GM23248 (cell line): ENCODE data around the gene TMEM139. TPM values are rescaled to one million over a fixed set of nuclear protein-coding genes. Genes with fewer than 3 reads are reported as not detected.

Source experiments
- DNase-seq: peaks from one replicate; pipeline ENCODE4 v3.0.0-alpha.2; 2015
- H2AFZ ChIP-seq: fragments of 200-600 bp; sonication (generic); 2 replicates; pipeline ENCODE4 v1.6.1; 2016; ENCODE audit warnings: antibody characterized with exemption
- H3F3A ChIP-seq: fragments of 200-600 bp; sonication (generic); 2 replicates; pipeline ENCODE4 v1.6.1; 2016; ENCODE audit warnings: mild to moderate bottlenecking, antibody characterized with exemption, mixed run types; ENCODE audit not compliant: insufficient read depth
- H3K27ac ChIP-seq: fragments of 200-600 bp; sonication (generic); 2 replicates; pipeline ENCODE4 v1.5.1; 2016; ENCODE audit warnings: mild to moderate bottlenecking
- H3K27me3 ChIP-seq: fragments of 200-600 bp; sonication (generic); replicated peaks from 2 replicates; pipeline ENCODE4 v1.6.1; 2016; ENCODE audit warnings: mild to moderate bottlenecking; ENCODE audit not compliant: insufficient read depth
- H3K36me3 ChIP-seq: fragments of 200-600 bp; sonication (generic); 2 replicates; pipeline ENCODE4 v1.6.1; 2016; ENCODE audit warnings: low read depth, mild to moderate bottlenecking
- H3K4me1 ChIP-seq: fragments of 200-600 bp; sonication (generic); 2 replicates; pipeline ENCODE4 v1.6.1; 2016; ENCODE audit warnings: mild to moderate bottlenecking; ENCODE audit not compliant: insufficient read depth
- H3K4me2 ChIP-seq: fragments of 200-600 bp; sonication (generic); one replicate; pipeline ENCODE4 v1.6.1; 2016; ENCODE audit warnings: mild to moderate bottlenecking; ENCODE audit not compliant: unreplicated experiment
- H3K4me3 ChIP-seq: fragments of 200-600 bp; sonication (generic); 2 replicates; pipeline ENCODE4 v1.5.1; 2016; ENCODE audit warnings: mild to moderate bottlenecking
- H3K79me2 ChIP-seq: fragments of 200-600 bp; sonication (generic); 2 replicates; pipeline ENCODE4 v1.6.1; 2016; ENCODE audit warnings: mild to moderate bottlenecking; ENCODE audit not compliant: insufficient read depth
- H3K9ac ChIP-seq: fragments of 200-600 bp; sonication (generic); 2 replicates; pipeline ENCODE4 v1.6.1; 2016; ENCODE audit warnings: mild to moderate bottlenecking
- H3K9me2 ChIP-seq: fragments of 200-600 bp; sonication (generic); 2 replicates; pipeline ENCODE4 v1.6.1; 2016; ENCODE audit warnings: mixed run types, mild to moderate bottlenecking, moderate library complexity; ENCODE audit not compliant: insufficient read depth
- H3K9me3 ChIP-seq: fragments of 200-600 bp; sonication (generic); one replicate; pipeline ENCODE4 v1.6.1; 2017; ENCODE audit warnings: low read depth
- H4K20me1 ChIP-seq: fragments of 200-600 bp; sonication (generic); 2 replicates; pipeline ENCODE4 v1.6.0; 2016; ENCODE audit not compliant: insufficient read depth
- EZH2 ChIP-seq: fragments of 200-600 bp; sonication (generic); IDR thresholded peaks from 2 replicates; pipeline ENCODE4 v1.6.1; 2018; ENCODE audit warnings: antibody characterized with exemption, mild to moderate bottlenecking; ENCODE audit not compliant: insufficient read depth, poor library complexity, severe bottlenecking
- EZH2phosphoT487 ChIP-seq: fragments of 200-600 bp; sonication (generic); IDR thresholded peaks from 2 replicates; pipeline ENCODE4 v1.6.1; 2018; ENCODE audit warnings: antibody characterized with exemption, moderate library complexity, mild to moderate bottlenecking, low read depth; ENCODE audit not compliant: insufficient read depth
- WGBS, 2 experiments: methylation state at CpG; one replicate each; pipeline ENCODE4 v1.1.6; 2015 to 2017; ENCODE audit warnings: low lambda C conversion rate in 2 of 2, low coverage in 1 of 2; ENCODE audit errors: missing lambda C conversion rate in 2 of 2; 5-methylcytosine and 5-hydroxymethylcytosine counted together
- in situ Hi-C: fragments of 300-500 bp; cut with MboI; formaldehyde crosslinking; loops from 2 replicates; pipeline ENCODE4 v1.15.0; 2020
- polyA plus RNA-seq: library from polyadenylated mRNA; unstranded; fragments of >200 nt; fragmentation: Nextera tagmentation; extraction: Ambion mirVana; gene quantifications from 2 replicates; pipeline ENCODE4 v1.2.1, GENCODE V29; 2016
- total RNA-seq: library from RNA; depleted of rRNA; stranded (reverse); fragments of >200 nt; shearing (Covaris generic); gene quantifications from 2 replicates; pipeline ENCODE4 v1.2.3, GENCODE V29; 2014

Gene TMEM139
- total and polyA plus RNA-seq, 2 experiments from 2014 or later = not detected

GRCh38 chr7:143280160-143280559 lies 4.6 kb upstream of the TMEM139 start:
- no peak overlapping the region for H3K4me3 ChIP-seq
- H3K9me3 ChIP-seq = no peaks in the 10 kb centered on the region
- H2AFZ ChIP-seq = peak overlapping the region; percentile 59
- DNase-seq = peak; percentile 9
- H3K36me3 ChIP-seq = no peaks in the 10 kb centered on the region
- H3K79me2 ChIP-seq = no peaks in the 10 kb centered on the region
- no peaks in the 10 kb centered on the region for H3K27me3 ChIP-seq
- H3K9ac ChIP-seq = peak overlapping the region; percentile 51
- H3K4me2 ChIP-seq = peak overlapping the region; percentile 51
- H3F3A ChIP-seq = no peaks in the 10 kb centered on the region
- no peaks in the 10 kb centered on the region for H3K9me2 ChIP-seq
- TF ChIP-seq EZH2 = no peak
- H4K20me1 ChIP-seq = no peaks in the 10 kb centered on the region
- H3K27ac ChIP-seq = peak overlapping the region; percentile 50
- H3K4me1 ChIP-seq = peaks cover 13% of the 10 kb centered on the region
- 45 to 52% methylated on average over 1 of the region's 1 CpG for WGBS, 2 experiments
- in situ Hi-C loops = no loop called here

- H3K27ac ChIP-seq = no peak overlapping the region
- no peak overlapping the region for H2AFZ ChIP-seq
- no peak for DNase-seq
- no peaks in the 10 kb centered on the region for H3F3A ChIP-seq
- H3K4me1 ChIP-seq = peaks cover 13% of the 10 kb centered on the region
- no peaks in the 10 kb centered on the region for H3K79me2 ChIP-seq
- H3K4me2 ChIP-seq = no peak overlapping the region
- H4K20me1 ChIP-seq = no peaks in the 10 kb centered on the region
- no peak overlapping the region for H3K4me3 ChIP-seq
- no peaks in the 10 kb centered on the region for H3K9me3 ChIP-seq
- no peak overlapping the region for H3K9ac ChIP-seq
- H3K36me3 ChIP-seq = no peaks in the 10 kb centered on the region
- TF ChIP-seq EZH2phosphoT487 (no peak), EZH2 (no peak)
- 87 to 92% methylated on average over 2 of the region's 2 CpGs for WGBS, 2 experiments
- in situ Hi-C loops = no loop called here
- H3K9me2 ChIP-seq = no peaks in the 10 kb centered on the region
- no peaks in the 10 kb centered on the region for H3K27me3 ChIP-seq
Measured at GRCh38 chr7:143280566-143280965, 4.2 kb upstream of the TMEM139 start.

- no peaks in the 10 kb centered on the region for H3K9me2 ChIP-seq
- H3K4me1 ChIP-seq = peaks cover 13% of the 10 kb centered on the region
- no peak for DNase-seq
- no peak for TF ChIP-seq EZH2phosphoT487
- no peak for TF ChIP-seq EZH2
- in situ Hi-C loops = no loop called here
- H3K27me3 ChIP-seq = no peaks in the 10 kb centered on the region
- H3K79me2 ChIP-seq = no peaks in the 10 kb centered on the region
- H3K27ac ChIP-seq = no peak overlapping the region
- H3K4me3 ChIP-seq = no peak overlapping the region
- H3K36me3 ChIP-seq = no peaks in the 10 kb centered on the region
- no peak overlapping the region for H3K9ac ChIP-seq
- H2AFZ ChIP-seq = no peak overlapping the region
- H3K4me2 ChIP-seq = no peak overlapping the region
- H3F3A ChIP-seq = no peaks in the 10 kb centered on the region
- H3K9me3 ChIP-seq = no peaks in the 10 kb centered on the region
- H4K20me1 ChIP-seq = no peaks in the 10 kb centered on the region
- WGBS, 2 experiments = 72 to 81% methylated on average over 2 of the region's 2 CpGs
Measured at GRCh38 chr7:143281529-143281928, 3.2 kb upstream of the TMEM139 start.

- no peak for TF ChIP-seq EZH2phosphoT487
- no peak for TF ChIP-seq EZH2
- Histone ChIP-seq H3K4me2 (no peak overlapping the region), H3K27ac (no peak overlapping the region), H3K4me3 (no peak overlapping the region), H3K36me3 (no peaks in the 10 kb centered on the region), H4K20me1 (no peaks in the 10 kb centered on the region), H2AFZ (no peak overlapping the region), H3K79me2 (no peaks in the 10 kb centered on the region), H3K9me2 (no peaks in the 10 kb centered on the region), H3K9me3 (no peaks in the 10 kb centered on the region), H3K9ac (no peak overlapping the region), H3F3A (no peaks in the 10 kb centered on the region), H3K4me1 (peaks cover 13% of the 10 kb centered on the region), H3K27me3 (no peaks in the 10 kb centered on the region)
- in situ Hi-C loops = no loop called here
- WGBS, 2 experiments = 90 to 92% methylated on average over 8 of the region's 8 CpGs
- DNase-seq = no peak
Measured at GRCh38 chr7:143282124-143282523, 2.6 kb upstream of the TMEM139 start.

GRCh38 chr7:143283381-143283780 lies 1.4 kb upstream of the TMEM139 start:
- Histone ChIP-seq H3K27ac (no peak overlapping the region), H3F3A (no peaks in the 10 kb centered on the region), H3K27me3 (no peaks in the 10 kb centered on the region), H3K9ac (no peak overlapping the region), H3K4me1 (peaks cover 13% of the 10 kb centered on the region), H4K20me1 (no peaks in the 10 kb centered on the region), H3K9me2 (no peaks in the 10 kb centered on the region), H3K79me2 (0 out of 2 replicates have a peak, but pooled peaks cover 1% of the 10 kb centered on the region), H3K4me2 (no peak overlapping the region), H3K4me3 (no peak overlapping the region), H3K36me3 (no peaks in the 10 kb centered on the region), H3K9me3 (no peaks in the 10 kb centered on the region), H2AFZ (no peak overlapping the region)
- no peak for DNase-seq
- WGBS, 2 experiments = 81 to 83% methylated on average over 4 of the region's 4 CpGs
- in situ Hi-C loops = no loop called here
- TF ChIP-seq EZH2 = no peak
- TF ChIP-seq EZH2phosphoT487 = no peak
